Head of caudate nucleus (tissue), 42 donors: Measurements from ENCODE around the gene MYD88.
A peak's percentile ranks its signal among the peaks of the same experiment; 100 is the strongest.
"Not testable (repeated sequence)": the region's sequence is repeated elsewhere in the genome, so short reads cannot be mapped to it uniquely, and the experiment has no call there.

Source experiments
- DNase-seq, 42 donors: peaks; one replicate each; pipeline versions ENCODE4 v3.0.0 to v3.0.0-alpha.2; 2020 to 2021; ENCODE audit warnings: mixed read lengths in 7 of 42
- intact Hi-C: fragments of 100-400 bp; cut with DNase I; formaldehyde crosslinking; loops from one replicate; pipeline ENCODE4 v1.15.0; 2022

Gene MYD88

GRCh38 chr3:38153221-38153620, 14.8 kb downstream of the MYD88 start:
- intact Hi-C loops, result no loop called here
- DNase-seq, result no peak

DNA sequence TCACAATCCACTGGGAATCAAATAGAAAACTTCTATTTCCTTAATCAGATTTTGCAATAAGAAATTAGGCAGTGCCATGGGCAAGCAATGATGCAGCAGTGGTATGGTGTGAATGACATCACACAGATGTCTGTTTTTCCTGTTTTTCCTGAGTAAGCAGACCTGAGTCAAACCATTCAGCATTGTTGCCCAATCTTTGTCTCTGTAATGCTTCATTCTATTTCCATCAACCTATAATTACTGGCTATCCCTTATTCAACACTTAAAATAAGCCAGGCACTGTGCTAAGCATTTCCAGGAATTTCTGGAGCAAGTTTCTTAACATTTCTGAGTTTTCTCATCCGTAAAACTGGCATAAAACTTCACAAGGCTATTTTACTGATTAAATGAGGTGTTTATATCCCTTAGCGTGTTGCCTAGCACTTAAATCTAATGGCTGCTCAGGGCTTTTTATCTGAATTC, 15.6 kb downstream of the MYD88 start:
- intact Hi-C loops, result no loop called here
- DNase-seq, result no peak

DNA sequence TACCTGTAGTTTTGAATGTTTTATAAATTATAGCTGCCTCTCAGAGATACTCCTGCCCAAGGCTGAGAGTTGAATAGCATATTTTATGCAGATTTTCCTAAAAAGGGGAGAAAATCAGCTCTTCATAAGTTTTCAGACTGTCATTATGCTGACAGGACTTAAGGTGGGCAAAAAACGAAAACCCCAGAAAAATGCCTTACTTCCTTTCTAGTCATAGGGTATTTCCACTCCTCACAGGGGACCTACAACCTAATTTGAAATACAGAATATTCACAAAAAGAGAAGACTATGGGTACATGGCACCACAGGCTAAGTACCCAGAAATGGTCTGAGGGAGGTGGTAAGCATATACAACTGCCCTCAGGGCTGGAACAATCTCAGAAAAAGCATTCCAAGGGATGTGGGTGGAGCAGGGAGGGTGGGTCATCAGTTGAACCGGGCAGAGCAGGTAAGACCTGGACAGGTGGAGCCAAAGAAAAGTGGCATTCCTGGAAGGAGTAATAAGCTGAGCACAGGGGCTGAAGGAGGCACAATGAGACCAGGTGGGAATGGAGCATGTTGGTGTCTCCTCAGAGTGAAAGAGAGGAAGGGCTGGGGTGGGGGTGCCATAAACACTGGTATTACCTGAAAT, 16.3 kb downstream of the MYD88 start:
- DNase-seq, result no peak
- intact Hi-C loops, result no loop called here

DNA sequence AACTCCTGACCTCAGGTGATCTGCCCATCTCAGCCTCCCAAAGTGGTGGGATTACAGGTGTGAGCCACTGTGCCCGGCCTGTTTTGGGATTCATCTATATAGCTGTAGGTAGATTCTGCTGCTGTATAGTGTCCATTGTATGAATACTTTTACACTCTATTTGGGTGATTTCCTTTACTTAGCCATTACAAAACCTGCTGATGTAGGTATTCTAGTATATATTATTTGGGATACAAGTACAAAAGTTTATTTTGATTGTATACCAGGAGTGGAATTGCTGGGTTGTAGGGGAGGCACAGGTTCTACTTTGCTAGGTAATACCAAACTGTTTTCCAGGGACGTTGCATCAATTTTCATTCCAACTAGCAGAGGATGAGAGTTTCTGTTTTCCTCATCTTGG, 17.4 kb downstream of the MYD88 start:
- no peak for DNase-seq
- intact Hi-C loops, result no loop called here

DNA sequence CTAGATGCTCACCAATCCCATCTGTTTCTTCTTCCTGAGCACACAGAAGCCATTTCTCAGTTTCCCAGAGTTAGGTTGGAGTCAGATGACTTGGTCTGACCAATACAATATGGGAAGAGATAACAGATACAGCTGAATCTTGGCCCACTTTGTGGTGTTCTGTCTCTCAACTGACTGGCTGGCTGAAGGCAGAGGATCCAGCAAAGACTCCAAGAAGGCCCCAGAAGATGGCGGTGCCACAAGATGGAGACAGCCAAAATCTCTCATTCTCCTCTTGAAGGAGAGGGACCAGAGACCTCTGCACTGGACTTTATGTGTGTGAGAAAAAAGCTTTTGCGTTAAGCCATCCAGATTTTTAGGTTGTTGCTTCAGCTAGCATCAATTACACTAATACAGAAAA, 18.7 kb downstream of the MYD88 start:
- intact Hi-C loops, result no loop called here
- DNase-seq, result no peak

DNA sequence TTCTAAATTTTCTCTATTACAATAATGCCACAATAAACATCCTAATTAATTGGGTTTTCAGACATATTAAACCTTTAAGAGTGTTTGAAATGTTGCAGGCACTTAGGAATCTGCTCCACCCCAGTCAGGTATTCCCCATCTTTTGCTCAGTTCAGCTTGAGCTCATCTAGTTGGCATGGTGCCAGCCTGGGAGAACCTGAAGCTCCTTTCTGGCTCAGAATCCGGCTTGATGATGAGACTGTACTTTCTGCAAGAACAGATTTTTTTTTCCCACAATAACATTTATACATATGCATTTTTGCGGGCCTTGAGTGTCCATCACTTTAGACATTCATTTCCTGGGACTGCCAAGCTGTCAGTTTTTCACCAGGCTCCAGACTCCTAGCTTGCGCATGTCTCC, 19.1 kb downstream of the MYD88 start:
- no peak for DNase-seq
- intact Hi-C loops, result no loop called here

- no peak for DNase-seq
- intact Hi-C loops, result no loop called here
Measured at GRCh38 chr3:38158472-38158871, 20.0 kb downstream of the MYD88 start.

DNA sequence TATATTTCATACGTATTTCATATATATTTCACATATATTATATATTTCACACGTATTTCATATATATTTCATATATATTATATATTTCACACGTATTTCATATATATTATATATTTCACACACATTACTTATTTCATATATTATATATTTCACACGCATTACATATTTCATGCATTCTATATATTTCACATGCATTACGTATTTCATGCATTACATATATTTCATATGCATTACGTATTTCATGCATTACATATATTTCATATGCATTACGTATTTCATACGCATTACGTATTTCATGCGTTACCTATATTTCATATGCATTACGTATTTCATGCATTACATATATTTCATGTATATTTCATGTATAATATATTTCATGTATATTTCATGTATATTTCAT, 22.2 kb downstream of the MYD88 start:
- intact Hi-C loops, DNase-seq: not testable (repeated sequence)

- intact Hi-C loops, result no loop called here
- DNase-seq, result no peak
Measured at GRCh38 chr3:38163117-38163840, 24.8 kb downstream of the MYD88 start.

DNA sequence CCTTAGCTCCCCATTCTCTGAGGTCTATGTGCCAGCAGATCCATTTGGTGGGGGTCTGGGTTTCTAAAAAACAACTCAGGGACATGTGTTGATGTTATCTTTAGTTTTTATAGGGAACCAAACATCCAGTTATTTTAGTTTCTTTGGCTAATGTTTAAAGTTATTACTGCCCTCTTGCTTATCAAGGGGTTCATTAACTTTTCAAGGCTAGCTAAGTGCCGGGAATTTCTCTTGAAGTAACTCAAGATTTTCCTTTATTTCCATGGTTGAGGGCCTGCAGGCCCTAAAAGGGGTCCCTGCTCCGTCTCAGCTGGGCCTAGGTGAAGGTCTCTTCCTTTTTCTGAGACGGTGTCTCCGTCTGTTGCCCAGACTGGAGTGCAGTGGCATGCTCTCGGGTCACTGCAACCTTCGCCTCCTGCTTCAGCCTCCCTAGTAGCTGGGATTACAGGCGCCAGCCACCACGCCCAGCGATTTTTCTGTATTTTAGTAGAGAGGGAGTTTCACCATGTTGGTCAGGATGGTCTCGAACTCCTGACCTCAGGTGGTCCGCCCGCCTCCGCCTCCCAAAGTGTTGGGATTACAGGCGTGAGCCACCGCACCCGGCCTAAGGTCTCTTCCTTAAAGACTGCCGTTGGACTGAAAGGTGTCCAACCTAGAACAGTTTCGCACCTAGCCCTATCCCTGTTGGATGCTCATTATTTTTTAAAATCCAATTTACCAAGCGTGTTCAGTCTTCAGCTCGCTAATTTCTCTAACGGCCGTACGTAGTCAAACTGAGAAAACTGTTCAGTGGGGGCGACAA, 25.6 kb downstream of the MYD88 start:
- no peak for DNase-seq
- intact Hi-C loops, result loop anchor here (2.0 kb wide), 1 partner anchor 27 kb away; the partner anchor contains the start of gene ACAA1

- DNase-seq, result no peak
- intact Hi-C loops, result loop anchor here (2.0 kb wide), 1 partner anchor 28 kb away; the partner anchor contains the start of gene ACAA1
Measured at GRCh38 chr3:38164643-38164951, 26.1 kb downstream of the MYD88 start.

DNA sequence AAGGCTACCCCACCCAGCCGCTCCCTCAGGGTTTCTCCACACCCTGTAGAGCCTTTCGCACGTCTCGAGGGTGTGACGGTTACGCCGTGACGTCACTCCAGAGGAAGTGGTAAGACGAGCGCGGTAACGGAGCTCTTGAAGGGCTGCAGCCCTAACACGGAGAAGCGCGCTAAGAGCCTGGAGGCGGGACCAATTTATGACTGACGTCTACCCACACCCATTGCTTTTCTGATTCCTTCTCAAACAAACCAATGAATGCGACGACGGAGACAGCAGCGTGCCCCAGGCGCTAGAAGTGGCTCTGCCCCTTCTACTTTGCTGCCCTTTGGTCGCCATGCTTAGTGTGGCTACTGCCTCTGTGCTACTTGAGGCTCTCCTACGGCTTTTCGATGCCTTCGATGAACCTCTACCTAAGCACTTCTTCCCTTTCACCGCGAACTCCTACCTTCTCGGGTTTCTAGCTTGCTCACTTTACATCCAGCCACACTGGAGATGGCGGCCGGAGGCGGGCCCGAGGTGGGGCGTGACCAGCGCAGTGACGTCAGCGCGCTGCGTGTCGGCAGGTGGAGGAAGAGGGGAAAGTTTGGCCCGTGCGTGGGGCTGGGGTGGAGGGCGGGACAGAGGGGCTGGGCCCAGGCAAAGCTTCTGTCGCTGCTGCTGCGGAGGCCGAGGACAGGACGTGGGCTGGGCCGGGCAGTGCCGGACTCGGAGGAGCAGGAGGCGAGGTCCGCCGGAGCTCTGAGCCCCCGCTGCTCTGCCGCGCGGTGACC, 26.7 kb downstream of the MYD88 start, which contains the start of gene OXSR1:
OXSR1 (plus strand) TSS at position 586 of the 770 bp plus-strand sequence. CDS start 340 bp downstream, outside the sequence.
- intact Hi-C loops, result loop anchor here (2.0 kb wide), 1 partner anchor 28 kb away; the partner anchor contains the start of gene ACAA1
- DNase-seq, result peak; percentile 94 to 100 (median 98)

DNA sequence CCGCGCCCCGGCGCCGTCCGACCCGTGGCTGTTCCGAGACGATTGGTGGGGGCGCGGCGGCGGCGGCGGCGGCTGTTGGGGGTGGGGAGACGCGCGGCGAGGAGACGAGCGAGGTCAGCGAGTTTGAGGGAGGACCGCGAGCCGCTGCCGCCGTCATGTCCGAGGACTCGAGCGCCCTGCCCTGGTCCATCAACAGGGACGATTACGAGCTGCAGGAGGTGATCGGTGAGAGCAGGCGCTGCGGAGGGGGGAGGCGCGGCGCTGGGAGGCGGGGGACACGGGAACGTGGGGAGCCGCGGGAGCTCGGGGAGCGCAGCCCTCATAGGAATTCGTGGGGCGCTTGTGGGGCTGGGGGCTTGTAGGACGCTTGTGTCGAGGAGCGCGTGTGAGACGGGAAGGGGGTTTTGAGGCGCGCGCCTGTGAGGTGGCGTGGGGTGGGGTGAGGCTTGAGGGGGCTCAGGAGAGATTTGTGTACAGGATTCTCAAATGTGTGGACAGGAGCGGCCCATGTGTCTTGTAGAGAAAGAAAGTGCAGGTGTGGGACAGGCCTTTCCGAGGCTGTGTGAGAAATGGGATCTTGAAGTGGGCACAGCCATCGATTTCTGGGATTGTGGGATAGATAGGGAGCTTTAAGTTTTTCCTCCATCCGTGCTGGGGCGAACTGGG, 27.4 kb downstream of the MYD88 start:
- DNase-seq, result peak in 26 of 42 donors; percentile 9 to 79 (median 51)
- intact Hi-C loops, result loop anchor here (2.0 kb wide), 1 partner anchor 29 kb away; the partner anchor contains the start of gene ACAA1

DNA sequence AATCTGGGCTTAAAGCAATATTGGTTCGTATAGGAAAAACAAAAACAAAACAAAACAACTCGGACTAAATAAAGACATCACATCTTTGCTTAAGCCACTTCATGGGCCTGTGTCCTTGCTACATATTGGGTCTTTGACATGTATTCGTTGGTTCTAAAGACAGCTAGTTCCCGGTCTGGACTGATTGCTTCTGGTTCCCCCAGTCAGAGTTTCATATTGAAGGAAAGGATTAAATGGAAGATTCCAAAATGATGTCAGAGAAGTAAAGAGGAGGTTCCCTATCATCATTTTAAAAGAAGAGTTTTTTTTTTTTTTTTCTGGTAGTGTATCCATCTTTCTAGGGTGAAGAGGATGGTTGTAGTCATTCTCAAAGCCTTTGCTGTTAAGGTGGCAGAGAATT, 29.1 kb downstream of the MYD88 start:
- intact Hi-C loops, result no loop called here
- DNase-seq, result no peak

GRCh38 chr3:38168151-38169026, 29.9 kb downstream of the MYD88 start:
- DNase-seq, result no peak
- intact Hi-C loops, result no loop called here

DNA sequence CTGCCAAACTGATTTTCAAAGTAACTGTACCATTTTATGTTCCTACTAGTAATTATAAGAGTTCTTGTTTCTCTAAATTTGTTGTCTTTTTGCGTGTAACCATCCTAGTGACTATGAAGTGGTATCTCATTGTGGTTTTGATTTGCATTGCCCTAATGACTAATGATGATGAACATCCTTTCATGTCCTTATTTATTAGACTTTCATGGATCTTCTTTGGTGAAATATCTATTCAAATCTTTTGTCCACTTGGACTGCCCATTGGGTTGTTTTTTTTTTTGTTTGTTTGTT, 30.5 kb downstream of the MYD88 start:
- intact Hi-C loops, result no loop called here
- DNase-seq, result no peak

DNA sequence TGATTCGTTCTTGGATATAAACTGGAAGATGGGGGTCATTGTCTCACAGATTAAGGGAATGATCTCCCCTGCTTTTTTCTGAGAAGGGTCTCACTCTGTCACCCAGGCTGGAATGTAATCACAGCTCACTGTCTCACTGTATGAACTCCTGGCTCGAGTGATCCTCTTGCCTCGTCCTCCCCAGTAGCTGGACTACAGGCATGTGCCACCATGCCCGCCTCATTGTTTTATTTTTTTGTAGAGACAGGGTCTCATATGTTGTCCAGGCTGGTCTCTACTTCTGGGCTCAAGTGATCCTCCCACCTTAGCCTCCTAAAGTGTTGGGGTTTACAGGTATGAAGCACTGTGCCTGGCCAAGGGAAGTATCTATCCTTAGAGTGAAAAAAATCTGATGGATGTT, 32.3 kb downstream of the MYD88 start:
- intact Hi-C loops, result no loop called here
- no peak for DNase-seq

DNA sequence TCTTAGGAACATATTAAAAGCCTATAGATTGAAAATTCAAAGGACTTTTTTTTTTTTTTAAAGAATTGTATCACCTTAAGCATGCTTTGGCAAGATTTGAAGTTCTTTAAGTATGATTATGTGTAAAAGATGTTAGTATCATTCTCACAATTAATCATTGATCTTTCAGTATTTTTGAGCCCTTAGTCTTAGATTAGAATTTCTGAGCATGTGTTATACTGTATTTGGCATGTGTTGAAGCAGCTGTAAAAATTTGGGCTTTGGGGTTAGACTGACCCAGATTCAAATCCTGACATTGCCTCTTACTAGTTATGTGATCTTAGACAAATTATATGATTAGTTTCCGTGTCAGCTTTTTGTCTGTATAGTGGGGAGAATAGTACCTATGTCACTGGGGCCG, 33.2 kb downstream of the MYD88 start:
- DNase-seq, result no peak
- intact Hi-C loops, result no loop called here
